ENCODE results near the gene CCDC33. TPM values are rescaled to one million over a fixed set of nuclear protein-coding genes. Genes with fewer than 3 reads are reported as not detected.

Gene CCDC33
- polyA plus RNA-seq, 1 of the 3 experiments (the other 2 are of a cell fraction) = 4.0 TPM

GRCh38 chr15:74311734-74312444 is 75.8 kb downstream of the CCDC33 start:
- Histone ChIP-seq H3K9ac (no peak overlapping the region), H2AFZ (ENCODE audit: low read depth) (no peak overlapping the region), H3K27ac (ENCODE audit: low read depth in 2 of 2, low read length in 1 of 2) (peak overlapping the region in 1 of 2 experiments; percentile 81; a peak in 2 of 4 replicates), H3K36me3 (replicated peaks in 1 of 2; ENCODE audit: control insufficient read depth in 1 of 2, insufficient read depth in 2 of 2, low read length in 1 of 2) (no peaks in the 10 kb centered on the region), H3K4me1 (ENCODE audit: control insufficient read depth in 1 of 2, insufficient read depth in 2 of 2, low read depth in 1 of 2, low read length in 1 of 2) (peaks cover 0 to 54% of the 10 kb centered on the region in 2 experiments; a peak in 1 of 4 replicates), H3K79me2 (ENCODE audit: insufficient read depth) (no peaks in the 10 kb centered on the region), H3K4me2 (no peak overlapping the region), H3K9me2 (no peaks in the 10 kb centered on the region), H3F3A (replicated peaks; ENCODE audit: insufficient read depth) (no peaks in the 10 kb centered on the region), H3K4me3 (ENCODE audit: low read depth in 2 of 2, low read length in 1 of 2) (no peak overlapping the region), H4K20me1 (ENCODE audit: insufficient read depth) (no peaks in the 10 kb centered on the region), H3K27me3 (ENCODE audit: insufficient read depth) (no peaks in the 10 kb centered on the region), H3K9me3 (no peaks in the 10 kb centered on the region)
- ChIA-PET CTCF (interaction anchor here (0.5 to 8.4 kb wide), 21 partner anchors 8 to 963 kb away, joined by 3 to 265 read pairs (median 4); partner anchors contain the start of genes ISLR and ISLR2), POLR2A (interaction anchor here (0.6 to 1.4 kb wide), 2 partner anchors 21 to 184 kb away, joined by 3 read pairs; no protein-coding TSS in a partner anchor)
- WGBS (ENCODE audit: low lambda C conversion rate) = 66% methylated on average over 10 of the region's 13 CpGs
- DNase-seq = peak; percentile 70
- TF ChIP-seq ELF1 (IDR thresholded peaks at IDR 0.05) (no peak), REST (IDR thresholded peaks at IDR 0.05; ENCODE audit: low read depth, low read length) (no peak), USF1 (IDR thresholded peaks at IDR 0.05; ENCODE audit: borderline replicate concordance, low read depth) (no peak), RAD21 (IDR thresholded peaks at IDR 0.05; ENCODE audit: low read length) (peak; percentile 42), CHD2 (IDR thresholded peaks at IDR 0.05; ENCODE audit: low read length, partially characterized antibody) (no peak), TCF12 (IDR thresholded peaks at IDR 0.05) (no peak), CTCF (IDR thresholded peaks at IDR 0.05) (peak; percentile 57), MXI1 (IDR thresholded peaks at IDR 0.05; ENCODE audit: low read depth, low read length) (0 out of 2 replicates have a peak, but pooled peaks have one; percentile 16), SMC3 (IDR thresholded peaks at IDR 0.05; ENCODE audit: low read depth, low read length) (peak; percentile 39), FOSL2 (IDR thresholded peaks at IDR 0.05; ENCODE audit: borderline replicate concordance, low read depth) (no peak)
